HG03095 (cell line): Measurements from ENCODE around the gene PLPPR3.

Source experiments
- ATAC-seq: cut with Tn5 transposase; IDR thresholded peaks from one replicate; pipeline ENCODE4 v1.9.1; 2021; ENCODE audit warnings: moderate library complexity; ENCODE audit not compliant: unreplicated experiment

The PLPPR3 gene

GRCh38 chr19:810077-810855 lies 11.5 kb downstream of the PLPPR3 start:
- ATAC-seq = no peak

DNA sequence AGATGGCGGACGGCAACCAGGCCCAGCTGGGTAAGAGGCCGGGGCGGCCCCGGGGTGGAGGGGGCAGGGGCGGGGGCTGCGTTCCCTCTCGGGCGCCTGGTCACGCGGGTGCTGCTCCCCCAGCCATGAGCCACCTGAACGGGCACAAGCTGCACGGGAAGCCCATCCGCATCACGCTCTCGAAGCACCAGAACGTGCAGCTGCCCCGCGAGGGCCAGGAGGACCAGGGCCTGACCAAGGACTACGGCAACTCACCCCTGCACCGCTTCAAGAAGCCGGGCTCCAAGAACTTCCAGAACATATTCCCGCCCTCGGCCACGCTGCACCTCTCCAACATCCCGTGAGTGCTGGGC lies 13.4 kb downstream of the PLPPR3 start:
- no peak for ATAC-seq

DNA sequence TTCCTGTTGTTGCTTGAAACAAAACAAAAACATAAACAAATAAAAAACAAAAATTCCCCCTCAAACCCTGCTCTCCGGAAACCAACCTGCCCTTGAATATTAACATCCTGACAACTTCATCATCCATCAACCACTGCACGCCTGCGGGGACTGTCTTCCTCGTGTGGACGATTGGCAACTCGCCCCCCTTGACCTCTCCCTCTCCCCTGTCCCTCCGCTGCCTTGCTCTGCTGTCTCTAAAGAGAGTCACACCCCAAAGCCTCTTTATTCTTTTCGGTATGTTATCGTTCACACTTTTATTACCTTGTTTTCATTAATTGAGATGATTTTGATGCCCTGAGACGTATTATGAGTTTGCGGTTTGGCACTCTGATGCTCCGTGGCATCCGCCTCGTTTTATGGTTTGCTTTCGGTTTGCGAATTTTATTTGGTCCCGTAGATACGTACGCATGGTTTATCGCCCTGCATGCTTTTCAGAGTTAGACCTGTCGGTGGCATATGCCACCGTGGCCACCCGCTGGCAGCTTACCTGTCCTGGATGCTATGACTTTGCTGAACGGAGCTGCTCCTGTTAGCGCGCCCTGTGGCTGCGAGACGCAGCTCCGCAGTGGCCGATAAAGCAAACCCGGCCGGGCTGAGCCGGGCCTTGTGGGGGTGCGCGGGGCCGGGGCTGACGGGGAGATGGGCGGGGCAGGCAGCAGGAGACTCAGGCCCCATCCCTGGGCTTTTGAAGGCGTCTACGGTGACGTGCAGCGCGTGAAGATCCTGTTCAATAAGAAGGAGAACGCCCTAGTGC lies 13.9 kb downstream of the PLPPR3 start:
- ATAC-seq = no peak

DNA sequence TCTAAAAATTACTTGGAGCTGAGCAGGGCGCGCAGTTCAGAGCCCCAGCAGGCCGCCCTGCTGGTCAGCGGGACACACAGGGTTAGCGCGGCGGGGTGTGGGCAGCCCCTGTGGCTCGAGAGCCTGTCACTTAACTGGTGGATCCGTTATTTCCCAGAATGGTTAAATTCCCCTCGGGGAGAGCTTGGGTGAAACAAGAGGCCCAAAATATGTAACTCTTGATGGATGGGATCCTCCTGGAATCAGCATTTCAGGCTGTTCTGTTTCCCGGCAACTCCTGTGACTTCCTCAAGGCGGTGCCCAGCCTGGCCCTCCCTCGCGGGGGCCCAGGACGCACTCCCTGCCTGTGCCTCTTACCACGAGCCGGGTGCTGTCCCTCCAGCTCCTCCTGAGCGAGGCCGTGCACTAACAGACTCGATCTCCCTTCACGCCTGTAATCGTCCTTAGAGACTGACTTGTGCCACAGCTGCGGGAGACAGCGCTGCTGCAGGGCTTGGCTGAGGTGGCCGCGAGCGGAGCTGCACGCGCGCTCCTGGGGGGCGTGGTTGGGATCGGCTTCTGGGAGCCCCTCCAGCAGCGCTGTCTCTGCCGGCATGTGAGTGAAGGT lies 14.8 kb downstream of the PLPPR3 start:
- ATAC-seq = no peak

- no peak for ATAC-seq
Observed at GRCh38 chr19:805600-806550, 15.9 kb downstream of the PLPPR3 start.

DNA sequence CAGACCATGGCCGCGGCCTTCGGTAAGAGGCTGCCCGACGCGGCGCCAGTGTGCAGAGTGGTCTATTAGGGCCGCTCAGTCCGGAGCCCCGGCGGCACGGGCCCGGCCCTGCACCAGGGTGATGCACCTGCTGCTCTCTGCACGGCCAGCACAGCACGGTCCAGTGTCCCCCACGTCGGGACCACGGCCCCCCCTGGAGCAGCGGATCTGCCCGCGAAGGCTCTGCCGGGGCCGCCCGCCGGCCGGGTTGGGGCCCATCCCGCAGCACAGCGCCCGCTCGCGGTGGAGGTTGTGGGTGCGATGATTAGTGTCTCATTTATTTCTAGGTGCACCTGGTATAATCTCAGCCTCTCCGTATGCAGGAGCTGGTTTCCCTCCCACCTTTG lies 16.6 kb downstream of the PLPPR3 start:
- no peak for ATAC-seq

- ATAC-seq = no peak
Observed at GRCh38 chr19:804419-805165, 17.2 kb downstream of the PLPPR3 start.

GRCh38 chr19:803686-804418 lies 17.9 kb downstream of the PLPPR3 start:
- no peak for ATAC-seq

DNA sequence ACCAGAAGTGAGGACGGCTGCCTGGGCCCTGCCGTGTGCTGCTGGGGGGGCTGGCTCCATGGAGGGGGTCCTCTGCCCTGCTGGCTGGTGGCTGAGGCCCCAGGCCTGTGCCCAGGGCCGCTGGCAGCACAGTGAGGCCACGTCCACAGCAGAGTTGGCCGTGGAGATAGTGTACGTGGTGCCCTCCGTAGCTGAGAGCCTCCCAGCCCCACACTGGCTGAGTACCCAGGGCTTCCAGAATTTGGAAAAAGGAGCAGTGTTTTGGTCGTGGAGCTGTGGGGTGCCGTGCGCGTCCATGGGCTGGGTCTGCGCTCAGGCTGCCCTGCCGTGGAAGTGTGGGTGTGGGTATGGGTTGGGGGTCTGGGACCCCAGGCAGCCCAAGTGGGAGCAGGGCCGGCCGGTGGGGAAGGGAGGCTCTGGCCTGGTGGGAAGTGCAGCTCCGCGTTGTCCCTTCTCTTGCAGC lies 18.6 kb downstream of the PLPPR3 start:
- ATAC-seq = no peak

DNA sequence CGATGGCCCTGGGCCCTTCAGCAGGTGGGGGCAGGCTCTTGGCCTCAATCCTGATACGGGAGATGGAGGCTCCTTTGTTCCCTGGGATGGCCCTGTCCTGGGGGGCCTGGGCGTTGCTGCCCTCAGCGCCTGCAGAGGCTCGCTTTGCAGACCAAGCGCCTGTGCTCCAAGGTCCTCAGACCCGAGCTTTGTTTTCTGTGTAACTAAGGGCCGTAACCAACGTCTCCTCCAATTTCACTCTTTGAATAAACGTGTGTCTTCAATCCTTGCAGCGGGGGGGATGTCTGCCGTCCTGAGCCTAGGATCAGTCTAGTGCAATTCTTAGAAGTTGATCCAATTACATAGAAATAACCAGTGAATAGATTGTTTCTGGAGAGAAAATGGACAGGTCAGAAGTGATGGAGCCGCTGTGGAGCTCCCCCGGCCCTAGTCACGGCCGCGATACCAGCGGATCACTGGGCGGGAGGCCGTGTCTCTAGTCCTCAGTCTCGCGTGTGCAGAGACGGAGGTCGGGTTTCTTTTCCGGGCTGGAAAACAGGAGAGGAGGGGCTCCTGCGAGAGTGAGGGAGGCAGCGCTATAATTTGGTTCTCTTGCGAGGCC lies 19.2 kb downstream of the PLPPR3 start:
- ATAC-seq = no peak

- ATAC-seq = no peak
Observed at GRCh38 chr19:801861-802497, 19.8 kb downstream of the PLPPR3 start.

GRCh38 chr19:801030-801860 lies 20.5 kb downstream of the PLPPR3 start:
- ATAC-seq = no peak

GRCh38 chr19:800360-801029 lies 21.3 kb downstream of the PLPPR3 start:
- ATAC-seq = no peak

DNA sequence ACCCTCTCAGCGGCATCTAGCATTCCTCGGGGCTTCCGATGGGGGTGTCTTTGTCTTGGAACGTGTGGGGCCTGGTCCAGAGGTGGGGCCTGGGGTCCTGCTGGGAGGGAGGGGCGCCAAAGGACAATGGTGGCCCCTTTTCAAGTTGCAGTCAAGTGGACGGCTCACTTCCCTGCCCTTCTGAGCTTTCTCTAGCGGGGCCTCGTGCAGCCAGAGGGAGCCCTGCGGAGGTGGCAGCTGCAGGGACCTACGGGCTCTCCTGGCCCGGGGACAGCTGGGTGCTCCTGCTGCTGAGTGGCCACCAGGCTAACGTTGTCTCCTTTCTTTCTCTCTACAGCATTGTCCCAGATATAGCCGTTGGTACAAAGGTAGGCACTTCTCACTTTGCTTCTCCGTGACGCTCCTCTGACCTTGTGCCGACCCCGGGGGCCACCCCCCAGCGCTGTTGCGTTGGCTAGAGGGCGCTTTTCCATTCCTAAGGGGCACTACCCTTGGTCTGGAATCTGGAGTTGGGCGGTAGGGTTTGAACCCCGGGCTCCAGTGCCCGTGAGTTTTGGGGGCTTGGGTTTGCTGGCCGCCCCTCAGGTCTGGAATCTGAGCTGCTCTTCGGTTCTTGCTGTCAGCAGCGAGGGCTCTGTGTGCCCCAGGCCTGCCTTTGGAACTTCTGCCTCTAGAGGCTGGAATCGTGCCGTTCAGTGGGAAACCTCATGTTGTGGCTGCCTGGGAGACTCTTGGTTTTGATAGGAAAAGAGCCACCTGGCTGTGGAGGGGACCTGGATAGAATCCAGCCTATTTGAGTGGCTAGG lies 22.5 kb downstream of the PLPPR3 start:
- no peak for ATAC-seq

GRCh38 chr19:798415-799075 lies 23.2 kb downstream of the PLPPR3 start:
- no peak for ATAC-seq
